ENCODE results near the gene CPN2.

The CPN2 gene

GRCh38 chr3:194351080-194351672, at the start of gene CPN2:
Gene CPN2 (minus strand): TSS chr3:194351328. CDS start chr3:194342702, 8,626 bp downstream.
- TF ChIP-seq CTCF (IDR thresholded peaks at IDR 0.05; ENCODE audit: low read depth, low read length, missing control alignments): no peak
- no peak within 1 kb of the TSS for H3K4me3 ChIP-seq (ENCODE audit: low read depth, low read length)
- no peak for DNase-seq (ENCODE audit: low read depth)

- no peak for DNase-seq (ENCODE audit: low read depth)
- no peak overlapping the region for H3K4me3 ChIP-seq (ENCODE audit: low read depth, low read length)
- TF ChIP-seq CTCF (IDR thresholded peaks at IDR 0.05; ENCODE audit: low read depth, low read length, missing control alignments): no peak
Observed at GRCh38 chr3:194399874-194400411, 48.8 kb upstream of the CPN2 start.

- no peak for TF ChIP-seq CTCF (IDR thresholded peaks at IDR 0.05; ENCODE audit: low read depth, low read length, missing control alignments)
- no peak within 1 kb of the TSS for H3K4me3 ChIP-seq (ENCODE audit: low read depth, low read length)
- DNase-seq (ENCODE audit: low read depth): no peak
Observed at GRCh38 chr3:194399166-194399565, 48.0 kb upstream of the CPN2 start, which contains the start of gene GP5. Gene GP5 (minus strand): TSS chr3:194399266. CDS start chr3:194398282, 984 bp downstream.

GRCh38 chr3:194397757-194398312, 46.7 kb upstream of the CPN2 start:
- no peak for TF ChIP-seq CTCF (IDR thresholded peaks at IDR 0.05; ENCODE audit: low read depth, low read length, missing control alignments)
- DNase-seq (ENCODE audit: low read depth): no peak
- H3K4me3 ChIP-seq (ENCODE audit: low read depth, low read length): peak overlapping the region; percentile 8

- H3K4me3 ChIP-seq (ENCODE audit: low read depth, low read length): peak overlapping the region; percentile 14
- DNase-seq (ENCODE audit: low read depth): no peak
- no peak for TF ChIP-seq CTCF (IDR thresholded peaks at IDR 0.05; ENCODE audit: low read depth, low read length, missing control alignments)
Observed at GRCh38 chr3:194396859-194397756, 46.0 kb upstream of the CPN2 start.

GRCh38 chr3:194396539-194396858, 45.4 kb upstream of the CPN2 start:
- no peak overlapping the region for H3K4me3 ChIP-seq (ENCODE audit: low read depth, low read length)
- no peak for DNase-seq (ENCODE audit: low read depth)
- TF ChIP-seq CTCF (IDR thresholded peaks at IDR 0.05; ENCODE audit: low read depth, low read length, missing control alignments): no peak

All from GM12864 (cell line).